Testis (tissue), 5 donors: ENCODE results near the gene TNFRSF14. TPM values are rescaled to one million over a fixed set of nuclear protein-coding genes. Genes with fewer than 3 reads are reported as not detected.
A peak's percentile ranks its signal among the peaks of the same experiment; 100 is the strongest.

Experiments used
- DNase-seq: peaks from one replicate; pipeline ENCODE4 v3.0.0-alpha.2; 2019
- H3K27ac ChIP-seq, 2 donors: fragments of 200-600 bp; sonication (generic); one replicate each; pipeline ENCODE4 v1.5.1; 2019
- H3K27me3 ChIP-seq: fragments of 200-600 bp; sonication (generic); one replicate; pipeline ENCODE4 v1.5.1; 2019
- H3K36me3 ChIP-seq: fragments of 200-600 bp; sonication (generic); one replicate; pipeline ENCODE4 v1.5.1; 2017; ENCODE audit warnings: low read depth; ENCODE audit errors: missing control alignments
- H3K4me1 ChIP-seq: fragments of 200-600 bp; sonication (generic); one replicate; pipeline ENCODE4 v1.5.1; 2019
- H3K4me3 ChIP-seq, 2 donors: fragments of 200-600 bp; sonication (generic); one replicate each; pipeline ENCODE4 v1.5.1; 2017 to 2019
- H3K9me3 ChIP-seq: fragments of 200-600 bp; sonication (generic); one replicate; pipeline ENCODE4 v1.5.1; 2017
- POLR2A ChIP-seq: fragments of 450-650 bp; IDR thresholded peaks from one replicate; pipeline ENCODE4 v1.6.1; 2017; ENCODE audit warnings: antibody characterized with exemption, mild to moderate bottlenecking, moderate library complexity
- WGBS, 2 donors: methylation state at CpG; one replicate each; pipeline ENCODE4 v1.1.5; 2018; 5-methylcytosine and 5-hydroxymethylcytosine counted together
- intact Hi-C: fragments of 100-400 bp; cut with DNase I; formaldehyde crosslinking; loops from one replicate; pipeline ENCODE4 v1.15.1; 2023; ENCODE audit warnings: low total_unique reads
- long read RNA-seq, 2 donors: transcript quantifications; one replicate each; lab custom pipeline, GENCODE V29; 2026
- polyA plus RNA-seq: library from polyadenylated mRNA; stranded (reverse); fragments of 350-450 nt; fragmentation: Illumina TruSeq; extraction: RNeasy Lipid Tissue Mini Kit (QIAGEN cat#74804); gene quantifications from one replicate; pipeline ENCODE4 v1.2.3, GENCODE V29; 2014; ENCODE audit warnings: low read depth, low replicate concordance; ENCODE audit not compliant: insufficient read depth
- total RNA-seq, 2 donors: library from RNA; depleted of rRNA; stranded (reverse); fragments of >200 nt; gene quantifications; one replicate each; pipeline ENCODE4 v1.2.3, GENCODE V29; 2016
- TF ChIP-seq, protein P1 (sequence below), 3 experiments: fragments of 450-650 bp in 2 of 3; fragments of 200-600 bp in 1 of 3; sonication (generic) in 1 of 3; IDR thresholded peaks; one replicate each; pipeline ENCODE4 v1.5.1; 2016 to 2019; ENCODE audit warnings: antibody characterized with exemption in 3 of 3, mild to moderate bottlenecking in 2 of 3, moderate library complexity in 1 of 3

TNFRSF14 gene
- total RNA-seq (10 to 100 TPM; 39.0 to 45.1 TPM), polyA plus RNA-seq (26.0 TPM)
- long read RNA-seq, donor 1, partial matches to known transcripts: 0 of 5 reads
- long read RNA-seq, donor 1, other reads (novel, unspliced or antisense): 0 of 5 reads
- long read RNA-seq, donor 2, partial matches to known transcripts: 0 of 4 reads
- long read RNA-seq, donor 2, other reads (novel, unspliced or antisense): 0 of 4 reads

DNA sequence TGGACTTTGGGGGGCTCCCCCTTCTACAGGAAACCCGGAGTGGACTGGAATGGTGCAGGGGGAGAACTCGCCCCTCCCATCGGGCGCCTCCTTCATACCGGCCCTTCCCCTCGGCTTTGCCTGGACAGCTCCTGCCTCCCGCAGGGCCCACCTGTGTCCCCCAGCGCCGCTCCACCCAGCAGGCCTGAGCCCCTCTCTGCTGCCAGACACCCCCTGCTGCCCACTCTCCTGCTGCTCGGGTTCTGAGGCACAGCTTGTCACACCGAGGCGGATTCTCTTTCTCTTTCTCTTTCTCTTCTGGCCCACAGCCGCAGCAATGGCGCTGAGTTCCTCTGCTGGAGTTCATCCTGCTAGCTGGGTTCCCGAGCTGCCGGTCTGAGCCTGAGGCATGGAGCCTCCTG, at the start of gene TNFRSF14:
TSS of gene TNFRSF14 (plus strand) at position 95 of the 401 bp plus-strand sequence. CDS start at position 389, 294 bp downstream.
- Histone ChIP-seq H3K9me3 (no peaks in the 10 kb centered on the region), H3K27me3 (no peaks in the 10 kb centered on the region), H3K4me3 (peak within 1 kb of the TSS; percentile 56 to 58), H3K27ac (peak within 1 kb of the TSS; percentile 88 to 92), H3K4me1 (peaks cover 12% of the 10 kb centered on the region), H3K36me3 (no peaks in the 10 kb centered on the region)
- 17 to 55% methylated on average over 16 of the region's 16 CpGs for WGBS, 2 donors
- peak; percentile 50 for DNase-seq
- TF ChIP-seq POLR2A: no peak
- TF ChIP-seq, protein P1, sequence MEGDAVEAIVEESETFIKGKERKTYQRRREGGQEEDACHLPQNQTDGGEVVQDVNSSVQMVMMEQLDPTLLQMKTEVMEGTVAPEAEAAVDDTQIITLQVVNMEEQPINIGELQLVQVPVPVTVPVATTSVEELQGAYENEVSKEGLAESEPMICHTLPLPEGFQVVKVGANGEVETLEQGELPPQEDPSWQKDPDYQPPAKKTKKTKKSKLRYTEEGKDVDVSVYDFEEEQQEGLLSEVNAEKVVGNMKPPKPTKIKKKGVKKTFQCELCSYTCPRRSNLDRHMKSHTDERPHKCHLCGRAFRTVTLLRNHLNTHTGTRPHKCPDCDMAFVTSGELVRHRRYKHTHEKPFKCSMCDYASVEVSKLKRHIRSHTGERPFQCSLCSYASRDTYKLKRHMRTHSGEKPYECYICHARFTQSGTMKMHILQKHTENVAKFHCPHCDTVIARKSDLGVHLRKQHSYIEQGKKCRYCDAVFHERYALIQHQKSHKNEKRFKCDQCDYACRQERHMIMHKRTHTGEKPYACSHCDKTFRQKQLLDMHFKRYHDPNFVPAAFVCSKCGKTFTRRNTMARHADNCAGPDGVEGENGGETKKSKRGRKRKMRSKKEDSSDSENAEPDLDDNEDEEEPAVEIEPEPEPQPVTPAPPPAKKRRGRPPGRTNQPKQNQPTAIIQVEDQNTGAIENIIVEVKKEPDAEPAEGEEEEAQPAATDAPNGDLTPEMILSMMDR (IDR thresholded peaks at IDR 0.05): no peak
- intact Hi-C loops: no loop called here

DNA sequence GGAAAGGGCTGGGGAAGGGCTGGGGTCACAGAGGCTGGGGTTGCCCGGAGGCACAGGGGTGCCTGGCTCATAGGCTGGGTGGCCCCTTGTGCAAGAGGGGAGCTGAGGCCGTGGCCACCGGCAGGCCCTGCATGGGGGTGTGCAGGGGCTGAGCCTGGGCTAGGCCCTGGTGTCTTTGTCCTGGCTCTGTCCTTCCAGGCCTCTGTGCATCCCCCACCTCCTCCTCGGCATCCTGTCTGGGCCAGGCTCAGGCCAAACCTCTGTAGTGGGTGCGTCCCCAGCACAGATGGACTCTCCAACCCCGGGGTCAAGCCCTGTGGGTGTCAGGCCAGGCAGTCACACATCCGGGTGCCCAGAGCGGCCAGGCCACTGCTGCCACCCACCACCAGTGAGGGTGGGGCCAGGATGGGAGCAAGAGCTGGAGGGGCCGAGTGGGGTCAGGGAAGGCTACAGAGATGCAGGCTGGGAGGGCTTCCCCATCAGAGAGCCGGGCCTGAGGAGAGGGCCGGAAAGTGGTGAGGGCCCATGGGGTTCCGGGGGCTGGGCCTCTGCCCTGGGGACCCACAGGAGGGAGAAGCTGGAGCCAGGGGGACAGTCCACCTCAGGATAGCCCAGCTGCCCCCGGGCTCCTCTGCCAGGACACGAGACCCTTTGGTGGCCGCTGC, 49.1 kb upstream of the TNFRSF14 start:
- intact Hi-C loops: no loop called here
- H3K9me3 ChIP-seq: no peaks in the 10 kb centered on the region
- H3K27me3 ChIP-seq: no peaks in the 10 kb centered on the region
- 50 to 62% methylated on average over 1 to 15 of the region's 15 CpGs for WGBS, 2 donors
- no peak overlapping the region for H3K4me3 ChIP-seq
- TF ChIP-seq, protein P1 (IDR thresholded peaks at IDR 0.05): no peak
- TF ChIP-seq POLR2A: no peak
- no peaks in the 10 kb centered on the region for H3K4me1 ChIP-seq
- no peaks in the 10 kb centered on the region for H3K36me3 ChIP-seq
- no peak for DNase-seq
- no peak overlapping the region for H3K27ac ChIP-seq

DNA sequence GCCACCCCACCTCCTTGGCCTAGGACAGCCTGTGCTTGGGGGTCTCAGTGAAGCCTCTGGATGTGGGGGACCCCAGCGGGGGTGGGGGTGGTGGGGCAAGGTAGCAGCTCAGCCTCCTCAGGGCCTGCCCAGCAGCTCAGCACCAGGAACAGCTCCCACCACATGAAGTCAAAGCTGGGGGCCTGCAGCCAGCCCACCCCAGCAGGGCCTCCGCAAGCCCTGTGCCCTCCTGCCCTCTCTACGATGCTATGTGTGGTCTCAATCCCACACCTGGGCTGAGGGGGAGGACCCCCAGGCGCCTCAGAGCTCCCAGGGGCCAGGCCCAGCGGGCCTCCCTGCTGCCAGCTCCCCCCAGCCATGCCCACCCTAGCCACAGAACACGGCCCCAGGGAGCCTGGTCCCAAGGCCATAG, 48.4 kb upstream of the TNFRSF14 start:
- no peak for DNase-seq
- WGBS, 2 donors: 63 to 78% methylated on average over 3 to 5 of the region's 6 CpGs
- H3K36me3 ChIP-seq: no peaks in the 10 kb centered on the region
- intact Hi-C loops: no loop called here
- no peak overlapping the region for H3K4me3 ChIP-seq
- H3K27me3 ChIP-seq: no peaks in the 10 kb centered on the region
- no peak overlapping the region for H3K27ac ChIP-seq
- no peaks in the 10 kb centered on the region for H3K4me1 ChIP-seq
- TF ChIP-seq, protein P1 (IDR thresholded peaks at IDR 0.05): no peak
- no peak for TF ChIP-seq POLR2A
- no peaks in the 10 kb centered on the region for H3K9me3 ChIP-seq

DNA sequence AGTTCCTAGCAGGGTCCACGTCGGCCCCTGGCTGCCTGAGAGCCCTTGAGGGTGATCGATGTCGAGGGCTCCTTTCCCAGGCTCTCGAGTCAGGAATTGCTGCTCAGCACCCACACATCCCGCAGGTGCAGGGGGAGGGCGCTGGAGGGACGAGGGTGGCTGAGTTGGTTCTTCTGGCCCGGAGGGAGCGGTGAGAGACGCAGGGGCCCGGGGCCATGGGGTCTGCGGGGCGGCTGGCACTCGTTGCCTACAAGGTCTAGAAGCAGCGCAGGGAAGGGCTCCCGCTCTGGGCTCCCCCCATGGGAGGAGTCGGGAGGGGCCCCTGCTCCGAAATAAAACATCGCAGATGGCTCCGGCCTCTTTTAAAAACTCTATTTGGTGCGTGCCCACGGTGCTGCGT, 48.0 kb upstream of the TNFRSF14 start:
- intact Hi-C loops: no loop called here
- Histone ChIP-seq H3K4me1 (no peaks in the 10 kb centered on the region), H3K27ac (no peak overlapping the region), H3K27me3 (no peaks in the 10 kb centered on the region), H3K4me3 (no peak overlapping the region), H3K36me3 (no peaks in the 10 kb centered on the region), H3K9me3 (no peaks in the 10 kb centered on the region)
- no peak for DNase-seq
- TF ChIP-seq POLR2A: no peak
- TF ChIP-seq, protein P1 (IDR thresholded peaks at IDR 0.05): no peak
- WGBS, 2 donors: 82 to 85% methylated on average over 17 to 24 of the region's 24 CpGs
